IPS DF 4.7 (cell line): ENCODE measurements around the gene EVPLL.
"Not testable (repeated sequence)": the region's sequence is repeated elsewhere in the genome, so short reads cannot be mapped to it uniquely, and the experiment has no call there.

Source experiments
- DNase-seq: peaks from one replicate; pipeline ENCODE4 v3.0.0-alpha.2; 2013; ENCODE audit warnings: low spot score; ENCODE audit errors: extremely low read depth

The EVPLL gene

GRCh38 chr17:18379246-18380146 lies 1.9 kb downstream of the EVPLL start:
- no peak for DNase-seq

GRCh38 chr17:18380471-18381157 lies 3.0 kb downstream of the EVPLL start:
- no peak for DNase-seq

DNA sequence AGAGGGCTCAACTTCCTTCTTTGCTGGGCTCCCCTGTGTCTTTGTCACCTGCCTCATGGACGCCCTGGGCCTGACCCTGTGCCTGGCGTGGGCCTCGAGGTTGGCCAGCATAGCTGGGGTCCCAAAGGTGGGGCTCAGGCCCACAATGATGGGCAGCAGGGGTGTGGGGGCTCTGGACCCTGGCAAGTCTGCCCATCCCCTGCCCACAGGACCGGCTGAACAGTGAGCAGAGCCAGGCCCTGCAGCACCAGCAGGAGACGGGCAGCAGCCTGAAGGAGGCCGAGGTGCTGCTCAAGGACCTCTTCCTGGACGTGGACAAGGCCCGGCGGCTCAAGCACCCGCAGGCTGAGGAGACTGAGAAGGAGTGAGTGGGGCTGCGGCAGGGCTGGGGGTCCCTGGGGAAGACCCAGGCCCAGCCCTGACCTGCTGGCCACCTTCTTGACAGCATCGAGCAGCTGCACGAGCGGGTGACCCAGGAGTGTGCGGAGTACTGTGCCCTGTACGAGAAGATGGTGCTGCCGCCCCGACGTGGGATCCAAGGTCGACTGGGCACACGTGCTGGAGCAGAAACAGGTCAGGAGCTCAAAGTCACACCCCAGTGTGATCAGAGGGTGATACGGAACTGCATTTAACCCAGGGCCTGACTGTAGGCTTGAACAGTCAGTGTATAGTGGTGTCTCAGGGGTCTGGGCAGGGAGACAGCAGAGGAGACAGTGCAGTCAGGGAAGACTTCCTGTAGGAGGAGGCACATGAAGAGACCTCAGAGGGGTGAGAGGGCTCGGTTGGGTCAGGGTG lies 3.8 kb downstream of the EVPLL start:
- no peak for DNase-seq

DNA sequence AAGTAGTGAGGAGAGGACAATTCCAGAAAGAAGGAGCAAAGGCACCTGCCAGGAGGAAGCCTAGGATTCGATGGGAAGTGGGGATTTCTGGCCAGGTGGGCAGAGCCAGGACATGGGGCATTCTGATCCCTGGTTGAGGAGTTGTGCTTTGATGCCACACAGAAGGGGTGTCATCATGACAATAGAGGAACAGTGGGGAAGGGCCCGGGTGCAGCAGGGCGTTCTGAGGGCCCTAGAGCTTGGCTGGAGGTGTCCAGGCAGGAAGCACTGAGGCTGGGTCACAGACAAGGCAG lies 4.3 kb downstream of the EVPLL start:
- DNase-seq = no peak

DNA sequence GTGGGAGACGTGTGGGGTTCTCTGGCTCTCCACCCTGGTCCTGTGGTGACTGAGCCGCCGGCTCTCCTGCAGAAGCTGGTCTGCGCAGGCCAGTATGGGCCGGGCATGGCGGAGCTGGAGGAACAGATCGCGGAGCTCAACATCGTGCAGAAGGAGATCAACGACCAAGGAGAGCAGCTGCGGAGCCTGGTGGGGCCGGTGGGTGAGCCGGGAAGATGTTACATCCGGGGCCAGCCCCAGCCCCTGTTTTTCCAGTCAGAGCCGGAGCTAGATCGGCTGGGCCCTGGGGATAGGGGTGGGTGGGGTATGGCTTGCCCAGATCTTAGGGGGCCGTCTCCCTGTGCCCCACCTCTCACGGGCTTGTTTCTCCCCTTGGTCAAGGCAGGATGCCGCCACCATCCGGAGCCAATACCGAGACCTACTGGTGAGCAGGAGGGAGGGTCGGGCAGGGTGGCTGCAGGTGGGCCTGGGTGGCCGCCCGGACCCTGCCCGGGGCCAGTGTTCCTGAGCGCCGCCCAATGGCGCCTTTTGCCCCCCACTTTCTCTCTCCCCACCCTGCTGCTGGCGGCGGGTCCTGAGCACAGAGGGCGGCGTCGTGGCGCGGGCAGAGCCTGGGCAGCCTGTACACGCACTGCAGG lies 5.0 kb downstream of the EVPLL start:
- DNase-seq = no peak

DNA sequence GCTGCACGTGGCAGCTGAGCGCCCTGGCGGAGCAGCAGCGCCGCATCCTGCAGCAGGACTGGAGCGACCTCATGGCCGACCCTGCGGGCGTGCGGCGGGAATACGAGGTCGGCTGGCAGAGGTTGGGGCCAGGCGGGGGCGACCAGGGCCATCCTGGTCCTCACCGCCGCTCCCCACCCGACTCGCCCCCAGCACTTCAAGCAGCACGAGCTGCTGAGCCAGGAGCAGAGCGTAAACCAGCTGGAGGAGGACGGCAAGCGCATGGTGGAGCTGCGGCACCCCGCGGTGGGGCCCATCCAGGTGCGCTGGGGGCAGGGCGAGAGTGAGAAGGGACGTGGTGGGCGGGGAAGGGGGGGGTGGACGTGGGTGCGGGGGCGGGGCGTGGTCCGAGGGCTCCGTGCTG lies 5.5 kb downstream of the EVPLL start:
- not testable (repeated sequence) for DNase-seq

DNA sequence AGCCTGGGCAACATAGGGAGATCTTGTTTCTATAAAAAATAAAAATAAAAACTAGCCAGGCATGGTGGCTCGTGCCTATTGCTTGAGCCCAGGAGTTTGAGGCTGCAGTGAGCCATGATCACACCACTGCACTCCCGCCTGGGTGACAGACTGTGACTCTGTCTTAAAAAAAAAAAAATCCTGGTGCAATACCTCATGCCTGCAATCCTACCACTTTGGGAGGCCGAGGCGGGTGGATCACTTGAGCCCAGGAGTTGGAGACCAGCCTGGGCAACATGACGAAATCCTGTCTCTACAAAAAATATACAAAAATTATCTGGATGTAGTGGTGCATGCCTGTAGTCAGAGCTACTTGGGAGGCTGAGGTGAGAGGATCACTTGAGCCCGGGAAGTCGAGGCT lies 6.7 kb downstream of the EVPLL start:
- DNase-seq = not testable (repeated sequence)

- DNase-seq = not testable (repeated sequence)
Measured at GRCh38 chr17:18387583-18387982, 10.0 kb downstream of the EVPLL start.

GRCh38 chr17:18388266-18388665 lies 10.7 kb downstream of the EVPLL start:
- DNase-seq = not testable (repeated sequence)

GRCh38 chr17:18388728-18389127 lies 11.2 kb downstream of the EVPLL start:
- DNase-seq = not testable (repeated sequence)

DNA sequence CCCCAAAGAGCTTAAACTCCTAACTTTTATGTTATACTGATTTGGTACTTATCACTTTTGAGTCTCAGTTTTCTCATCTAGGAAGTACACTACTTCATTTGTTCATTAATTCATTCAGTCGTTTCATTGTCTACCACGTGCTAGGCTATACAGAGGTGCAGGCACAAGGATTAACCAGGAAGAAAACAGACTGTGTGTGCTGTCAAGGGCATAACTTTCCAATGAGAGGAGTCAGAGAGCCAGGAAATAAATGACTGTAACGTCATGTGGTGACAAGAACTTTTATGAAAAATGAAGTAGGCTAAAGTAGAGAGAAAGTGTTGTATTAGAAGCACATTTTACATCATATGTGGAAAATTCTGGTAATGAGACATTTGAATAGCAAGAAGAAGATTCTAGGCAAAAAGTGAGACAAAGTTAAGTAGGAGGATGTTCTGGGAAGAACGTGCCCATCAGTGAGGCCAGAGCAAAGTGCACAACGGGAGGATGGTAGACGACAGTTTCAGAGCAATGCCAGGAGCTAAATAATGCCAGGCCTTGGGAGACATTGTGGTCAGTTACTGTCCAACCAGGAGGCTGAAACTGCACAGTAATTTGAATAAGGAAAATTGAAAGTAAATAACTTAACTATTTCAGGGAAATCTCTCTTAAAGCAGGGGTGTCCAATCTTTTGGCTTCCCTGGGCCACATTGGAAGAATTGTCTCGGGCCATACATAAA lies 24.5 kb downstream of the EVPLL start:
- DNase-seq = not testable (repeated sequence)

DNA sequence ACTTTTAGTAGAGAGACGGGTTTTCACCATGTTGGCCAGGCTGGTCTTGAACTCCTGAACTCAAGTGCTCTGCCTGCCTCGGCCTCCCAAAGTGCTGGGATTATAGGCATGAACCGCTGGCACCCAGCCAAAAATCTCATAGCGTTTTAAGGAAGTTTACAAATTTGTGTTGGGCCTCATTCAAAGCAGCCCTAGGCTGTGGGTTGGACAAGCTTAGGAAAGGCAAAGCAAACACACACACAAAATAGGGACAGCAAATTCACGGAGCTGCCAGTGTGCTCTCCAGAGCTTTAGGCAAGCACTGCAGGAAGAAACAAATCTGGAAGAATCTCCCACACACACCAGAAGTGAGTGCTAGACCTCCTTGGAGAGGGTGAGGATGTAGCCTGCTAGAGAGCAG lies 25.6 kb downstream of the EVPLL start:
- DNase-seq = not testable (repeated sequence)

- not testable (repeated sequence) for DNase-seq
Measured at GRCh38 chr17:18403604-18404003, 26.0 kb downstream of the EVPLL start.

GRCh38 chr17:18408906-18409305 lies 31.3 kb downstream of the EVPLL start:
- DNase-seq = not testable (repeated sequence)

DNA sequence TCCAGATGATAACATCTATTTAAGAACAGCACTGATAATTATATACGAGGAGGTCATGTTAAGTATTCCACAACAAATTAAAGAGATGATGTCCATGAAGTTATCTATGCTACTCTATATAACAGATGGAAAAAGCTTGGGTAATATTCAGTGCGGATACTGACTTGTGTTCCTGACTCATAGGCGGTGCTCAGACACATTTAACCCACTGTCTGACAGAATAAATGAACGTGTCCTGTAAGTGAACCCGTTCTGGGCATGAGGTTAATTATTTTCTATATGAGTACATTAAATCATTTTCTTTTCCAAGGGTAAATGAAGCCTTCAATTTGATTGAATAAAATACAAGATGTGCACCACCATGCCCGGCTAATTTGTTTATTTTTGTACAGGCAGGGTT lies 31.7 kb downstream of the EVPLL start:
- not testable (repeated sequence) for DNase-seq

DNA sequence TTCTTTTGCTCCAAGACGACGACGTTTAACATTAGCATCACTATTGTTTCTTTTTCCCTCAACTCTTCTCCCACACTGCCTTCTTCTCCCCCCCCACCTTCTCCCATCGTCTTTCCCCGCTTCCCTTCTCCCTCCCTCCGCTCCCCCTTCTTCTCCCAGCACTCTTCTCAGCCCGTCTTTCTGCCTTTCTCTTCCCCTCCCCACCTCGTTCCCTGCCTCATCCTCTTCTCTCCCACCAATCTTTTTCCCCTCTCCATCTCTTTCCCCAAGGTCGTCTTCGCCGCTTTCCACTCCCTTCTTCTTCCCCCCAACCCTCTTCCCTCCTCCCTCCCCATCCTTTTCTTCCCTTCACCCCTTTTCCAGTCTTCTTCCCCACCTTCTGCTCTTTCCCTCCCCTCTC lies 33.2 kb downstream of the EVPLL start:
- not testable (repeated sequence) for DNase-seq

GRCh38 chr17:18411377-18411864 lies 33.8 kb downstream of the EVPLL start:
- DNase-seq = not testable (repeated sequence)

- not testable (repeated sequence) for DNase-seq
Measured at GRCh38 chr17:18412001-18412538, 34.5 kb downstream of the EVPLL start.

DNA sequence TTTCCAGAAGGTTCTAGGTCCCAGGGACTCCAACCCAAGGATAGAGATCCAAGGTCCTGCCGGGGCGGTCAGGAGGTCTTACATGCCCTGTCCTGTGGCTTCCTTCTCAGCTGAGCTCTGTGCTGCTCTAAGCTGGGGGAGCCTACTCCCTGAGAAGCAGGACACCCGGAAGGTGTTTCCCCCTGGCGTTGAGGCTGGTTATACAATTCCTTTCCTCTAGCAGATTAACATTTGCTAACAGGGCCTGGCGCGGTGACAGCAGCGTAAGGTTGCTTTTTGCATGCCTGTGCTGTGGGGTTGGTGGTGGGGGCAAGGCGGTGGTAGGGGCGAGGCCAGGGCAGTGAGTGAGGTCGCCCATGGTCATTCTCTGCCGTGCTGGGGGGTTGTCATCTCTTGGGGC lies 43.9 kb downstream of the EVPLL start:
- not testable (repeated sequence) for DNase-seq

- not testable (repeated sequence) for DNase-seq
Measured at GRCh38 chr17:18422464-18422863, 44.9 kb downstream of the EVPLL start.
